GM18868 (cell line): ENCODE results near the gene ZBTB7C.

Experiments used
- ATAC-seq: cut with Tn5 transposase; IDR thresholded peaks from one replicate; pipeline ENCODE4 v1.9.1; 2021; ENCODE audit warnings: mild to moderate bottlenecking, moderate library complexity; ENCODE audit not compliant: unreplicated experiment

Gene ZBTB7C

GRCh38 chr18:48030616-48031480 is 378.3 kb downstream of the ZBTB7C start:
- no peak for ATAC-seq

DNA sequence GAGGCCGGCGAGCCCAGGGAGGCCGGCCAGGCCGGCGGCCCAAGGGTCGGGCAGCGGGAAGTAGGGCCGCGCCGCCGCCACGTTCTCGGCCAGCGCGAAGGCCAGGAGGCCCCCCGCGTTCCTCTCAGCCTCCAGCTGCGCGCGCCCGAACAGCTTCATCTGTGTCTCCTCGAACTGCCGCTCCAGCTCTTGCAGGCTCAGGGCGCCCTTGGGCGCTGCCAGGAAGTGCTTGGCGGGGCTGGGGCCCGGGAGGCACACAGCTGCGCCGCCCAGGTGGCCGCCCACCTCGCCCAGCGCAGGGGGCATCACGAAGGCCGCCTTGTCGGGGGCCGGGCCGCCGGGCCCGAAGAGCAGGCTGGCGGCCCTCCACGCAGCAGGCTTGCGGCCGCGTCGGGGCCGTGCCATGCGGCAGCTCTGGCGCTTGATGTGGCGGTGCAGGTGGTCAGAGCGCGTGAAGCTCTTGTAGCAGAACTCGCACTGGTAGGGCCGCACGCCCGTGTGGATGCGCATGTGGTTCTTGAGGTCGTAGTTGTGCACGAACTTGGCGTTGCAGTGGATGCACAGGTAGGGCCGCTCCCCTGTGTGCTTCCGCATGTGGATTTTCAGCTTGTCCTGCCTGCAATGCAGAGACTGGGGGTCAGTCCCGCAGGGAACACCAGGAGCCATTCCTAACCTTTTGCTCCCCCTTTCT is 379.7 kb downstream of the ZBTB7C start:
- ATAC-seq, result no peak

GRCh38 chr18:48028696-48029095 is 380.5 kb downstream of the ZBTB7C start:
- ATAC-seq, result no peak

GRCh38 chr18:48028081-48028480 is 381.1 kb downstream of the ZBTB7C start:
- no peak for ATAC-seq

- no peak for ATAC-seq
Measured at GRCh38 chr18:48027401-48027963, 381.7 kb downstream of the ZBTB7C start.

DNA sequence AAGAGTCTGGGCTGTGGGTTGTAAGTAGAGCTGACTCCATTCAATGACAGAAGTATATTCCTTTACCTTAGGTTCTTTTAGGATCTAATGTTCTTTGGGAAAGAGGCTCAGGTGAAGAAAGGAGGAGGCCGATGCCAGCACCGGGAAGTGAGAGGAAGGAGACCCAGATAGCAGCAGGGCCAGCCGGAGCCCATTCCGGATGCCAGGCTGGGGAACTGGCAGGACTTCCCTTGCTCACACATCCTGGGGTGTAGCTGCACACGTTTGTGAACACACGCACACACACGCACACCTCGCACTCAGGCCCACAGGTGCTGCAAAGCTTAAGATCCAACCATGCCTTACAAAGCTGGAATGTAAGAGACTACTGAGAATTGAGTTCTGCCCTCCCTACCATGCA is 383.0 kb downstream of the ZBTB7C start:
- no peak for ATAC-seq

DNA sequence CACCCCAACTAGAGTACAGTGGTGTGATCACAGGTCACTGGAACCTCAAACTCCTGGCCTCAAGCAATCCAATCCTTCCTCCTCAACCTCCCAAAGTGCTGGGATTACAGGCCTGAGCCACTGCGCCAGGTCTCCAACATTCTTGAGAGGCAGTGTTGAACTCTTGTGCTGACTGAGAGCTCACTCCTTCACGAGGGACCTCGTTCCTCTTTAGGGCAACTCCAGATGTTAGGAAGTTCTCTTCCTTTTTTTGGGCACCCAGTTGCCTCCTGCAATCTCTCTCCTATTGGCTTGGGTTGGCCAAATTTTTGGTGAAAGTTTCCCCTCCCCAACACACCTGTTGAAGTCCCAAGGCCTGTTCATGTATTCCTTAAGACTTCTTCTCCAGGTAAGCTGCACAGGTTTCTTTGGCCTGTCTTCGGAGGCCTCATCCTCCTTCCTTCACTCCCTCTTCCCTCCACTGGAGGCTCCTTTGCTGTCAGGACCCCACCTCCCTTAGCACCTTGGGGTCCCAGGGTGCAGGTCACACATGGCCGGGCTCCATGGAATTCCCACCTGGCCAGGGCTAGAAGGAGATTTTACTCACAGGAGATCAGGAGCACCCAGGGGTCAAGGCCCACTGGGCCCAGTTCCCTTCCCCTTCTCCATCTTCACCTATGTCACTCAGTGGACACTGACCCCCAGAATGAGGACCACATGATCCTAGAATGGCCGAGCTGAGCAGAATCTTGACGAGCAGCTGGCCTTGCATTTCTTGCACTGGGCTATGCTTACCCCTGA is 384.1 kb downstream of the ZBTB7C start:
- no peak for ATAC-seq

- ATAC-seq, result no peak
Measured at GRCh38 chr18:48024009-48024512, 385.1 kb downstream of the ZBTB7C start.

DNA sequence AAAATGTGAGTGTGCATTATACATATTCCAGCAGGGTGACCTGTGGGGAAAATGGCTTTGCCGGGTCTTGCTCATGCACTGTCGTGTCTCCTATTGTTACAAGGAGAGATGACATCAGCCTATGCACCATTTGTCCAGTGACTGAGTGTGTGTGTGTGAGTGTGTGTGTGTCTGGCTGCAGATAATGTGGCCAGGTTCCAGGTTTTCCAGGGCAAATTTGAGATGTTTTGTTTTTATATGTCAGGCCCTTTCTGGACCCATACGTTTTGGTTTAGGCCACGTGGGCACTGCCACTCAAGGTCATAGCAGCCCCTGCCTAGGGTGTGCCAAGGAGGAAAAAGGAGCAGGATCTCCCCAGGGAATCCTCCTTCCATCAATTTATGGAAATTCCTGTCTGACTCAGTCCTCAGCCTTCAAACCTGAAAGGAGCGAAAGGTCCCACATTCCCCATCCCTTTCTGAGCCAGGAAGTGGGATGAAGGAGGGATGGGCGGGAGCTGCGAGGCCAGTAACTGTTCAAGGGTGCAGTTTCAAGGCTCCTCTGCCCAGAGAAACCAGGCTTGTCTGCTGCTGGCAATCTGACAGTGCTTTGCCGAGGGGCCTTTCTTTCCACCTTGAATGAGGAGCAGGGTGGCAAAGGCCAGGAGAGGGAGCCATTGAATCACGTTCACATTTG is 385.7 kb downstream of the ZBTB7C start:
- no peak for ATAC-seq

DNA sequence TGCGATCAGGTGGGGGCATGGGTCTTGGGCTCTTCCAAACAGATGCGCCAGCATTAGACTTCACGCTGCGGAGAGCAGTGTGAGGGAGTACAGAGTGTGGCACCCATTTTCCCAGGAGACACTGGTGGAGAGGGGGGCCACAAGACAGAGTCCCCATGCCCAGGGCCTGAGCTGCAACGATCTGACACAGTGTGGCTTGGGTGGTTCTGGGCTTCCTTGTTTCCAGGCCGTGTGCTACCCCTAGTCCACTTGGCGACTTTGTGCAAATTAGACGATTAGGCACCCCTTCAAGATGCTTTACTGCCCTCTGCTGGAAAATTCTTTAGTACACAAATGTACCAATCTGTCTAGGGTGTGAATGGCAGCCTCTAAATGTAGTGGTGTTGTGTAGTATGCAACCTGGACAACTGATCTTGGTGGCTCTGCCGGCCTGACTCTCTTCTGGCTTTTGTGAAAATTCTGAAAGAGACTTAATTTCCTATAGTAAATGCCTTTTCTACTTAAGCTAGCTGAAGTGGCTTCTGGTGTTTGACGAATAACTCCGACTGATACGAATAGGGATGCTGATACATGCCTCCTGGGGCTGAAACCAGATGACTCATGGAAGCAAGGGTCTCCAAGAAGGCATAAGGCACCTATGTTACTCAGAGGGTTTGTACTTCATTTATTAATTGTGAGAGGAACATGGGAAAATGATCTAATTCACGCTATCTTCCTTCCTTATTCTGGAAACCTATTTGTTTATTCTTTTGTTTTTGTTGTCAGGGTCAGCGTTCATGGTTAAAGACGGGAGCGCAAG is 386.5 kb downstream of the ZBTB7C start:
- peak; percentile 60 for ATAC-seq

GRCh38 chr18:48022021-48022420 is 387.2 kb downstream of the ZBTB7C start:
- ATAC-seq, result no peak

GRCh38 chr18:48021273-48021914 is 387.8 kb downstream of the ZBTB7C start:
- ATAC-seq, result no peak

DNA sequence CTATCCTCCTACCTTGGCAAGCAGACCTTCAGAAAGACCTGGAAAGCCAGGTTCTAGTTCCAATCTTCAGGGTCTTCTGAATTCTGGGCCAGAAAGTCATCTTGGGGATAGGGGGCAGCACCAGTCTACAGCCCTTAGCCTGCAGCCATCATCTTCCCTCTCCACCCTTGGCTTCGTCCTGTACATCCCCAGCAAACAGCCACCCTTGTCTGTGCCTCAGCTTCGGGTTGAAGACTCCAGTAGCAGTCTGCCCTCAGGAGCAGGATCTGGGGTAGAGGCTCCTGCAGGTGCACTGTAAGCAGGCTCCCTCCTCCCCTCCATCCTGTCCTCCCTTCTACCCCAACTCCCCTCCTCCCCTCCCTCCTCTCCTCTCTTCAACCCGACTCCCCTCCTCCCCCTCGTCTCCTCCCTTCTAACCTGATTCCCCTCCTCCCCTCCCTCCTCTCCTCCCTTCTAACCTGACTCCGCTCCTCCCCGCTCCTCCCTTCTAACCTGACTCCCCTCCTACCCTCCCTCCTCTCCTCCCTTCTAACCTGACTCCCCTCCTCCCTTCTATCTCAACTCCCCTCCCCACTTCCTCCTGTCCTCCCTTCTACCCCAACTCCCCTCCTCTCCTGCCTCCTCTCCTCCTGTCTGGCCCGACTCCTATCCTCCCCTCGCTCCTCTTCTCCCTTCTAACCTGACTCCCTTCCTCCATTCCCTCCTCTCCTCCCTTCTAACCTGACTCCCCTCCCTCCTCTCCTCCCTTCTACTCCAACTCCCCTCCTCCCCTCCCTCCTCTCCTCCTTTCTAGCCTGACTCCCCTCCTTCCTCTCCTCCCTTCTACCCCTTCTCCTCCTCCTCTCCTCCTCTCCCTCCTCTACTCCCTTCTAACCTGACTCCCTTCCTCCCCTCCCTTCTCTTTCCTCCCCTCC is 388.6 kb downstream of the ZBTB7C start:
- no peak for ATAC-seq

DNA sequence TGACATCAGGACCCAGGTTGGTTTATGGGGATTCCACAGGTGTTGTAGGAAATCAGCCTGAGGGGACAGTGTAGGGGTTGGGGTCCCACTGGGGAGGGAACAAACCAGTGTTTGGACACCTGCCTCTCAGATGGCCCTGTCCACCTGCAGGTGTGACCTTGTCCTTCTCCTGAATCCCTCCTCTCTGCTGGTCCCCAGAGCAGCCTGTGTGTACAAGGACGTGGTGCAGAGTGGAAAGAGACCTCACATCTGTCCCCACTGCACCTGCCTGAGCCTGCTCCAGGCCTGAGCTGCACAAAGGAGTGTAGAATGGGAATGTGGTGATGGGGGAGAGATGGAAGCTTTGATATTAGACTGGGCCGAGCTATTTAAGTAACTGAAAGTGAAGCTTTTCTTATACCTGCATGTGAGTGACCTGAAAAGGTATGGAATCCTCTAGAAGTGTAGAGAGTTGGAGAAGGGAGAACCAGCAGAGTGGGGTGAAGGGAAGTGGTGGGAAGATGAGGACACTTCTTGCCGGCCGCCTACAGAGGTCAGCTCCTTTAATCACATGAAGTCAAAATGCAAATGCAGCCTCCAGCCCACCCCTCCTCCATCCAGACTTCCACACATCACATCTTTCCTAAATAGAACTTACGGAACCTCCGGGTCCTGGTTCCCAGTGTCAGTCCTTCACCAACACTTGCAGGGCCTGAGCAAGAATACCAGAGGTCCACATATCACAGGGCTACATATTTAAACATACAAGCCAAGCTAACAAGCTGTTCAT is 389.4 kb downstream of the ZBTB7C start:
- ATAC-seq, result no peak

DNA sequence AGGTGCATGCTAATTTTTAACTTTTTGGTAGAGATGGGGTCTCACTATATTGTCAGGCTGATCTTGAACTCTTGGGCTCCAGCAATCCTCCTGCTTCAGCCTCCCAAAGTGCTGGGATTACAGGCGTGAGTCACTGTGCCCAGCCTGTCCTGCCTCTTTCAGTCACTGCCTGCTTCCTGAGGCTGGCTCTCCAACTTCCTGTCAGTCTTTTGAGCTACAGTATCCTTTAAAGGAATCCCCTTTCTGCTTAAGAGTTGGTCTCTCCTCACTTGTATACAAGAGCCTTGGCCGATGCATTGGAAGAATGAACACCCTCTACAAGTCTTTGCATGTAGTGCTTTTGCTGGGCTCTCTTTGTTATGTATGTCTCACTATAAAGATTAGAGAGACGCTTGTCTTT is 390.3 kb downstream of the ZBTB7C start:
- no peak for ATAC-seq

DNA sequence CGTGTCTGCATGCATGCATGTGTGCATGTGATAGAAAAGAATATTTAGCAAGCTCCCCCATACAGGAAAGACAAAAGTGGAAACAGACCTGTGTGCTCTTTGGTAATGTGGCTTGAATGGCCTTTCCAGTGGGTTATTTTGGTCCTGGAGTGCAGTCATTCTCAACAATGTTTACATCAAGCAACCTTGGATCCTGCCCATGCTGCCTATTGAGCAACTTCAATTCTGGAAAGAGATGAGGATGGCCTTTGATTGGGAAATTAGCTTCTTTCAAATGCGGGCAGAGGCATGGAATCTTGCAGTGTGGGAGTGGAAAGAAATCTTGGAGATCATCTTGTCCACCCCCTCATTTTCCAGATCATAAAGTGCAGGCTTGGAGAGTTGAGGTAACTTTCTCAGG is 391.5 kb downstream of the ZBTB7C start:
- no peak for ATAC-seq

GRCh38 chr18:48013162-48013561 is 396.0 kb downstream of the ZBTB7C start:
- no peak for ATAC-seq
